Measurements from ENCODE around the gene CDK1.

Gene CDK1

DNA sequence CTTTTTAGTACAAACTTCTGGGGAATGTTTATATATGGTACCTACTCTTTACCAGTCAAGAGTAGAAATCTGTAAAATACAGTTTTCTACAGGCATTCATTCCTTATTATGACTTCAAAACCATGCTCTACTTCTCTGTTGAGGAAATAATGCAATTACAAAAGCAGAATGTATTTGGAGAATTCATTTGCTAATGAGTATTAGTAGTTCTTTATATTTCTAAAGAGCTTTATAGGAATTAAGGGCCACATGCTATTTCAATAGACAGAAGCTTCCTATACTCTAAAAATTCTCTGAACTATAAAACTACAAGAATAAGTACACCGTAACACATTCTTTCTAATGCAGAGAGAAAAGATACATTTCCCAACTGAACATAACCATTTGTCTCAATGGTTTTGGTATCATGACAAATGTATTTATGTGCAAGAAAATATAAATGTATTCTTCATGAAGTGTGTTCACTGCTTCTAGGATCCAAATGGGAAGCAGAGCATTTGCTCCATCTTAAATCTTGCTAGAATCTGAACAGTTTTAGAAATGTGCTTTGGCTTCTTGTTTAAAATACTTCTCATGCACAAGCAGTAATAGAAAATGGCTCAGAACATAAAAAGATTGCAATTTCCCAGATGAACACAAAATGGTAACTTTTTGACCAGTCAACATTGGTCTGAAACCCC is 21.8 kb downstream of the CDK1 start:
- TF ChIP-seq, protein P1, sequence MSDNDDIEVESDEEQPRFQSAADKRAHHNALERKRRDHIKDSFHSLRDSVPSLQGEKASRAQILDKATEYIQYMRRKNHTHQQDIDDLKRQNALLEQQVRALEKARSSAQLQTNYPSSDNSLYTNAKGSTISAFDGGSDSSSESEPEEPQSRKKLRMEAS (IDR thresholded peaks at IDR 0.05; ENCODE audit: low read depth, low read length), result no peak
- no peak for TF ChIP-seq CTCF (IDR thresholded peaks at IDR 0.05; ENCODE audit: low read depth, low read length)
- TF ChIP-seq MYC (IDR thresholded peaks at IDR 0.05; ENCODE audit: low read depth, low read length), result no peak
- no peak for TF ChIP-seq POLR2A (IDR thresholded peaks at IDR 0.05; ENCODE audit: extremely low read depth, insufficient read length)
- DNase-seq (ENCODE audit: low read depth), result no peak
- no peak overlapping the region for H3K4me3 ChIP-seq (ENCODE audit: low read depth, low read length)

- no peak for TF ChIP-seq CTCF (IDR thresholded peaks at IDR 0.05; ENCODE audit: low read depth, low read length)
- TF ChIP-seq, protein P1 (IDR thresholded peaks at IDR 0.05; ENCODE audit: low read depth, low read length), result no peak
- TF ChIP-seq MYC (IDR thresholded peaks at IDR 0.05; ENCODE audit: low read depth, low read length), result no peak
- TF ChIP-seq POLR2A (IDR thresholded peaks at IDR 0.05; ENCODE audit: extremely low read depth, insufficient read length), result no peak
- H3K4me3 ChIP-seq (ENCODE audit: low read depth, low read length), result no peak overlapping the region
- DNase-seq (ENCODE audit: low read depth), result no peak
Measured at GRCh38 chr10:60800918-60801317, 22.6 kb downstream of the CDK1 start.

DNA sequence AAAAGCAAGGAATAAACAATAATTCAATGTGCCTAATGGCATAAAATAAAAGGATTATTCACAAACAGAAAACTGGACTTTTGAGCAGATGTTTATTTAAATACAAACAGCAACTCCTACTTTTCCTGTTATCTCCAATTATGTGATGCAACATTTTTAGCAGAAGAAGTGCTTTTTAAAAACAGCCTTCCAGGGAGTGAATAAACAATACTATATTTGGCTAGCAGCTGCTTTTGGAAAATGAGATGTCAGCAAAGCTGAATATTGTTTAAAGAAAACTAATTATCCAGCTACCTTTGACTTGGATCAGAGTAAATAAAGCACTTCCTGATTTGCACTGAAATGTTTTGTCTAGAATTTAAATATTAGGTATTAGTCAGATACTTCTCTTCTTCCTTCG is 23.2 kb downstream of the CDK1 start:
- TF ChIP-seq, protein P1 (IDR thresholded peaks at IDR 0.05; ENCODE audit: low read depth, low read length), result no peak
- TF ChIP-seq POLR2A (IDR thresholded peaks at IDR 0.05; ENCODE audit: extremely low read depth, insufficient read length) (no peak), CTCF (IDR thresholded peaks at IDR 0.05; ENCODE audit: low read depth, low read length) (no peak), MYC (IDR thresholded peaks at IDR 0.05; ENCODE audit: low read depth, low read length) (no peak)
- no peak for DNase-seq (ENCODE audit: low read depth)
- no peak overlapping the region for H3K4me3 ChIP-seq (ENCODE audit: low read depth, low read length)

GRCh38 chr10:60803433-60803832 is 25.2 kb downstream of the CDK1 start:
- H3K4me3 ChIP-seq (ENCODE audit: low read depth, low read length), result no peak overlapping the region
- peak; percentile 83 for DNase-seq (ENCODE audit: low read depth)
- no peak for TF ChIP-seq POLR2A (IDR thresholded peaks at IDR 0.05; ENCODE audit: extremely low read depth, insufficient read length)
- no peak; the same call in 1 of the 2 replicates for TF ChIP-seq MYC (IDR thresholded peaks at IDR 0.05; ENCODE audit: low read depth, low read length)
- TF ChIP-seq CTCF (IDR thresholded peaks at IDR 0.05; ENCODE audit: low read depth, low read length), result no peak
- TF ChIP-seq, protein P1 (IDR thresholded peaks at IDR 0.05; ENCODE audit: low read depth, low read length), result peak; percentile 29; the same call in 1 of the 2 replicates

DNA sequence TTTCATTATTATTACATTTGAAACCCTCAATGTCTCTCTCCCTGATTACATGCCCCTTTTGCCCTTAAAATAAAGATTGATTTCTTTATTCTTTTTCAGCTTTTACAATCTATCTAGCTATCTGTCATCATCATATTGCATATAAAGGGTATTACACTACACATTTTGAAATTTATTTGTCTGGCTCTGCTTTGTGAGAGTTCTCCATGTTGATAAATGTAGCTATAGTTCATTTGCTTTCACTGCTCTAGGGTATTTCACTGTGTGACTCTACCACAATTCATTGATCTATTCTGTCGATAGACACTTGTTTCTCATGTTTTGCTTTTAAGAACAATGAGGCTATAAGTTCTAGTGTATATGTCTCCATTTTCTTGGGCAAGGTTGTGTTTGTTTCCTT is 25.6 kb downstream of the CDK1 start:
- TF ChIP-seq MYC (IDR thresholded peaks at IDR 0.05; ENCODE audit: low read depth, low read length) (no peak), POLR2A (IDR thresholded peaks at IDR 0.05; ENCODE audit: extremely low read depth, insufficient read length) (no peak), CTCF (IDR thresholded peaks at IDR 0.05; ENCODE audit: low read depth, low read length) (no peak)
- TF ChIP-seq, protein P1 (IDR thresholded peaks at IDR 0.05; ENCODE audit: low read depth, low read length), result no peak
- no peak for DNase-seq (ENCODE audit: low read depth)
- H3K4me3 ChIP-seq (ENCODE audit: low read depth, low read length), result no peak overlapping the region

Measured in NB4 (cell line).